WTC11 (cell line): ENCODE measurements around the gene MICAL3. TPM values are rescaled to one million over a fixed set of nuclear protein-coding genes. Genes with fewer than 3 reads are reported as not detected.
A peak's percentile ranks its signal among the peaks of the same experiment; 100 is the strongest.

Experiments
- ATAC-seq: fragments of 200-7000 bp; cut with Tn5 transposase; 2 replicates; pipeline ENCODE4 v1.10.0; 2021; ENCODE audit warnings: mild to moderate bottlenecking, moderate library complexity
- CTCF ChIA-PET: fragments of 300-600 bp; sonication (Branson Sonifier 250); formaldehyde crosslinking; loops from one replicate; lab custom pipeline; 2021; ENCODE audit warnings: antibody characterized with exemption; lab: Charles Lee
- POLR2A ChIA-PET: fragments of 350-600 bp; sonication (Branson Sonifier 250); formaldehyde crosslinking; loops from one replicate; lab custom pipeline; 2021; ENCODE audit warnings: antibody characterized with exemption; lab: Charles Lee
- DNase-seq: peaks from one replicate; pipeline ENCODE4 v3.0.0; 2021; ENCODE audit warnings: low spot score
- H3K27ac Mint-ChIP-seq: 2 replicates; pipeline ENCODE4 v1.8.0; 2021; ENCODE audit warnings: mixed read lengths
- H3K27me3 Mint-ChIP-seq: 2 replicates; pipeline ENCODE4 v1.8.0; 2021; ENCODE audit warnings: low read depth, mild to moderate bottlenecking, moderate library complexity, mixed read lengths
- H3K36me3 Mint-ChIP-seq: 2 replicates; pipeline ENCODE4 v1.8.0; 2021; ENCODE audit warnings: mixed read lengths
- H3K4me1 Mint-ChIP-seq: 2 replicates; pipeline ENCODE4 v1.8.0; 2022; ENCODE audit warnings: mixed read lengths
- H3K4me3 Mint-ChIP-seq: 2 replicates; pipeline ENCODE4 v1.8.0; 2021; ENCODE audit warnings: mild to moderate bottlenecking, moderate library complexity, mixed read lengths
- H3K9me3 Mint-ChIP-seq: 2 replicates; pipeline ENCODE4 v1.8.0; 2021; ENCODE audit warnings: mixed read lengths
- AFF4 ChIP-seq: sonication (generic); formaldehyde crosslinking; IDR thresholded peaks from 2 replicates; pipeline ENCODE4 v1.8.1; 2023; ENCODE audit warnings: mild to moderate bottlenecking, missing genetic modification reagents, borderline replicate concordance
- FOXJ3 ChIP-seq: sonication (generic); formaldehyde crosslinking; IDR thresholded peaks from 2 replicates; pipeline ENCODE4 v1.9.0; 2021; ENCODE audit warnings: missing genetic modification reagents, mild to moderate bottlenecking, borderline replicate concordance
- ZNF138 ChIP-seq: sonication (generic); formaldehyde crosslinking; conservative IDR thresholded peaks from 2 replicates; pipeline ENCODE4 v1.8.1; 2022; ENCODE audit warnings: mild to moderate bottlenecking, moderate library complexity, missing genetic modification reagents
- ZNF671 ChIP-seq: fragments of 250-450 bp; sonication (Bioruptor Pico); IDR thresholded peaks from 2 replicates; pipeline ENCODE4 v1.8.0; 2021; ENCODE audit warnings: mild to moderate bottlenecking
- total RNA-seq: library from RNA; stranded (reverse); gene quantifications from 3 replicates; pipeline ENCODE4 v1.2.3, GENCODE V29; 2021
- TF ChIP-seq, protein P1 (sequence below): sonication (generic); formaldehyde crosslinking; IDR thresholded peaks from 2 replicates; pipeline ENCODE4 v1.8.1; 2022; ENCODE audit warnings: low read depth, missing genetic modification reagents, borderline replicate concordance
- TF ChIP-seq, protein P2 (sequence below): sonication (generic); formaldehyde crosslinking; IDR thresholded peaks from 2 replicates; pipeline ENCODE4 v1.8.0; 2022; ENCODE audit warnings: mild to moderate bottlenecking, missing genetic modification reagents
- TF ChIP-seq, protein P3 (sequence below): sonication (generic); formaldehyde crosslinking; IDR thresholded peaks from 2 replicates; pipeline ENCODE4 v1.8.1; 2023; ENCODE audit warnings: mild to moderate bottlenecking, missing genetic modification reagents
- TF ChIP-seq, protein P4 (sequence below): sonication (generic); formaldehyde crosslinking; IDR thresholded peaks from 2 replicates; pipeline ENCODE4 v1.8.1; 2022; ENCODE audit warnings: missing genetic modification reagents, borderline replicate concordance

MICAL3 gene
- total RNA-seq, 1 experiment from 2014 or later, result 41.2 TPM

GRCh38 chr22:18031695-18032454 lies 7.5 kb upstream of the MICAL3 start (continued):
- no peak for TF ChIP-seq ZNF138 (CRISPR knock-in tag)
- no peak for TF ChIP-seq FOXJ3 (CRISPR knock-in tag)
- TF ChIP-seq, protein P1, sequence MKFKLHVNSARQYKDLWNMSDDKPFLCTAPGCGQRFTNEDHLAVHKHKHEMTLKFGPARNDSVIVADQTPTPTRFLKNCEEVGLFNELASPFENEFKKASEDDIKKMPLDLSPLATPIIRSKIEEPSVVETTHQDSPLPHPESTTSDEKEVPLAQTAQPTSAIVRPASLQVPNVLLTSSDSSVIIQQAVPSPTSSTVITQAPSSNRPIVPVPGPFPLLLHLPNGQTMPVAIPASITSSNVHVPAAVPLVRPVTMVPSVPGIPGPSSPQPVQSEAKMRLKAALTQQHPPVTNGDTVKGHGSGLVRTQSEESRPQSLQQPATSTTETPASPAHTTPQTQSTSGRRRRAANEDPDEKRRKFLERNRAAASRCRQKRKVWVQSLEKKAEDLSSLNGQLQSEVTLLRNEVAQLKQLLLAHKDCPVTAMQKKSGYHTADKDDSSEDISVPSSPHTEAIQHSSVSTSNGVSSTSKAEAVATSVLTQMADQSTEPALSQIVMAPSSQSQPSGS (CRISPR knock-in tag), result no peak
- TF ChIP-seq, protein P2, sequence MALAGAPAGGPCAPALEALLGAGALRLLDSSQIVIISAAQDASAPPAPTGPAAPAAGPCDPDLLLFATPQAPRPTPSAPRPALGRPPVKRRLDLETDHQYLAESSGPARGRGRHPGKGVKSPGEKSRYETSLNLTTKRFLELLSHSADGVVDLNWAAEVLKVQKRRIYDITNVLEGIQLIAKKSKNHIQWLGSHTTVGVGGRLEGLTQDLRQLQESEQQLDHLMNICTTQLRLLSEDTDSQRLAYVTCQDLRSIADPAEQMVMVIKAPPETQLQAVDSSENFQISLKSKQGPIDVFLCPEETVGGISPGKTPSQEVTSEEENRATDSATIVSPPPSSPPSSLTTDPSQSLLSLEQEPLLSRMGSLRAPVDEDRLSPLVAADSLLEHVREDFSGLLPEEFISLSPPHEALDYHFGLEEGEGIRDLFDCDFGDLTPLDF, result no peak
- TF ChIP-seq, protein P3, sequence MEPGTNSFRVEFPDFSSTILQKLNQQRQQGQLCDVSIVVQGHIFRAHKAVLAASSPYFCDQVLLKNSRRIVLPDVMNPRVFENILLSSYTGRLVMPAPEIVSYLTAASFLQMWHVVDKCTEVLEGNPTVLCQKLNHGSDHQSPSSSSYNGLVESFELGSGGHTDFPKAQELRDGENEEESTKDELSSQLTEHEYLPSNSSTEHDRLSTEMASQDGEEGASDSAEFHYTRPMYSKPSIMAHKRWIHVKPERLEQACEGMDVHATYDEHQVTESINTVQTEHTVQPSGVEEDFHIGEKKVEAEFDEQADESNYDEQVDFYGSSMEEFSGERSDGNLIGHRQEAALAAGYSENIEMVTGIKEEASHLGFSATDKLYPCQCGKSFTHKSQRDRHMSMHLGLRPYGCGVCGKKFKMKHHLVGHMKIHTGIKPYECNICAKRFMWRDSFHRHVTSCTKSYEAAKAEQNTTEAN (CRISPR knock-in tag), result no peak
- no peak for TF ChIP-seq ZNF671 (CRISPR knock-in tag)

GRCh38 chr22:18029686-18030267 lies 5.4 kb upstream of the MICAL3 start:
- no peak overlapping the region for H3K27ac Mint-ChIP-seq
- H3K4me1 Mint-ChIP-seq, result peaks cover 7% of the 10 kb centered on the region
- no peaks in the 10 kb centered on the region for H3K9me3 Mint-ChIP-seq
- H3K4me3 Mint-ChIP-seq, result no peak overlapping the region
- DNase-seq (no peak), ATAC-seq (no peak)
- no peaks in the 10 kb centered on the region for H3K36me3 Mint-ChIP-seq
- ChIA-PET CTCF (no interaction called here), POLR2A (no interaction called here)
- H3K27me3 Mint-ChIP-seq, result peaks cover 38% of the 10 kb centered on the region
- TF ChIP-seq, protein P4, sequence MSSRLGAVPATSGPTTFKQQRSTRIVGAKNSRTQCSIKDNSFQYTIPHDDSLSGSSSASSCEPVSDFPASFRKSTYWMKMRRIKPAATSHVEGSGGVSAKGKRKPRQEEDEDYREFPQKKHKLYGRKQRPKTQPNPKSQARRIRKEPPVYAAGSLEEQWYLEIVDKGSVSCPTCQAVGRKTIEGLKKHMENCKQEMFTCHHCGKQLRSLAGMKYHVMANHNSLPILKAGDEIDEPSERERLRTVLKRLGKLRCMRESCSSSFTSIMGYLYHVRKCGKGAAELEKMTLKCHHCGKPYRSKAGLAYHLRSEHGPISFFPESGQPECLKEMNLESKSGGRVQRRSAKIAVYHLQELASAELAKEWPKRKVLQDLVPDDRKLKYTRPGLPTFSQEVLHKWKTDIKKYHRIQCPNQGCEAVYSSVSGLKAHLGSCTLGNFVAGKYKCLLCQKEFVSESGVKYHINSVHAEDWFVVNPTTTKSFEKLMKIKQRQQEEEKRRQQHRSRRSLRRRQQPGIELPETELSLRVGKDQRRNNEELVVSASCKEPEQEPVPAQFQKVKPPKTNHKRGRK (CRISPR knock-in tag), result 0 out of 2 replicates have a peak, but pooled peaks have one; percentile 63
- TF ChIP-seq, protein P3 (CRISPR knock-in tag), result no peak
- TF ChIP-seq AFF4 (CRISPR knock-in tag), result no peak
